ENCODE measurements around the gene TMIGD3.

DNA sequence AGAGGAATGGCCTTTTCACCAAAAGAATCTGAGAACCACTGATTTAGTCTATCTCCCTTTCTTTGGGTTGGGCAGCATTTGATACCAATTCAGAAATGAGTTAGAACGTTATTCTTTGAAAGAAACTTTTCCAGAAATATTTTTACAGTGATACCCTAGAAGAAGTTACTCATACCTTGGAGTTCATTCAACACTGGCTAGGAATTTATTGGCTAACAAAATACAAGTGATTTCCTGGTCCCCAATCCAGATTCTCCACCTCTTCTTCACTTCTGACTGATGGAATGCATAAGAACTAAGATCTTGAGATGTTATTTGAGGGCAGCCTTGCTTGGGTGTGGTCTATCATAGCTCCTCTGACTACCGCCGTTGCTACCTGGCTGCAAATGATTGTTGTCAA is 20.3 kb downstream of the TMIGD3 start:
- TF ChIP-seq, protein P1, sequence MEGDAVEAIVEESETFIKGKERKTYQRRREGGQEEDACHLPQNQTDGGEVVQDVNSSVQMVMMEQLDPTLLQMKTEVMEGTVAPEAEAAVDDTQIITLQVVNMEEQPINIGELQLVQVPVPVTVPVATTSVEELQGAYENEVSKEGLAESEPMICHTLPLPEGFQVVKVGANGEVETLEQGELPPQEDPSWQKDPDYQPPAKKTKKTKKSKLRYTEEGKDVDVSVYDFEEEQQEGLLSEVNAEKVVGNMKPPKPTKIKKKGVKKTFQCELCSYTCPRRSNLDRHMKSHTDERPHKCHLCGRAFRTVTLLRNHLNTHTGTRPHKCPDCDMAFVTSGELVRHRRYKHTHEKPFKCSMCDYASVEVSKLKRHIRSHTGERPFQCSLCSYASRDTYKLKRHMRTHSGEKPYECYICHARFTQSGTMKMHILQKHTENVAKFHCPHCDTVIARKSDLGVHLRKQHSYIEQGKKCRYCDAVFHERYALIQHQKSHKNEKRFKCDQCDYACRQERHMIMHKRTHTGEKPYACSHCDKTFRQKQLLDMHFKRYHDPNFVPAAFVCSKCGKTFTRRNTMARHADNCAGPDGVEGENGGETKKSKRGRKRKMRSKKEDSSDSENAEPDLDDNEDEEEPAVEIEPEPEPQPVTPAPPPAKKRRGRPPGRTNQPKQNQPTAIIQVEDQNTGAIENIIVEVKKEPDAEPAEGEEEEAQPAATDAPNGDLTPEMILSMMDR (IDR thresholded peaks at IDR 0.05), result no peak
- TF ChIP-seq EZH2 (IDR thresholded peaks at IDR 0.05; ENCODE audit: borderline replicate concordance, insufficient read depth, low read depth, low read length, poor library complexity, severe bottlenecking), result no peak
